Left ventricle myocardium superior (tissue), 1 donor: ENCODE data around the gene PAXX. TPM values are rescaled to one million over a fixed set of nuclear protein-coding genes. Genes with fewer than 3 reads are reported as not detected.
"Not testable (repeated sequence)": the region's sequence is repeated elsewhere in the genome, so short reads cannot be mapped to it uniquely, and the experiment has no call there.

ENCODE experiments used
- ATAC-seq: fragments of 200-7000 bp; cut with Tn5 transposase; one replicate; pipeline ENCODE4 v1.9.1; 2020; ENCODE audit warnings: mild to moderate bottlenecking, moderate library complexity
- DNase-seq: peaks from one replicate; pipeline ENCODE4 v3.0.0-alpha.2; 2020
- intact Hi-C: fragments of 100-400 bp; cut with micrococcal nuclease; formaldehyde crosslinking; loops from one replicate; pipeline ENCODE4 v1.11.0; 2022
- total RNA-seq: library from RNA; stranded (reverse); fragmentation: NEBNext Ultra II Directional; extraction: Animal tissue kit (Norgen Biotek cat#: 25700); gene quantifications from one replicate; pipeline ENCODE4 v1.2.1, GENCODE V29; 2021
- donor health status: DM: no; HTN: yes; CAD: no; lungs with severe emphysema.

The PAXX gene
- total RNA-seq, 1 donor from 2014 or later: 23.9 TPM

- intact Hi-C loops: no loop called here
- DNase-seq (no peak), ATAC-seq (no peak)
Observed at GRCh38 chr9:137025517-137025966, 33.3 kb downstream of the PAXX start.

- ATAC-seq (no peak), DNase-seq (no peak)
- intact Hi-C loops: no loop called here
Observed at GRCh38 chr9:137026384-137026783, 34.2 kb downstream of the PAXX start.

- ATAC-seq: no peak
- DNase-seq: no peak
- intact Hi-C loops: no loop called here
Observed at GRCh38 chr9:137026828-137027227, 34.6 kb downstream of the PAXX start.

GRCh38 chr9:137027369-137028262 lies 35.4 kb downstream of the PAXX start, which contains the start of gene ABCA2:
TSS of gene ABCA2 (minus strand) at chr9:137028237. CDS start at chr9:137028140, 97 bp downstream.
- ATAC-seq: no peak
- DNase-seq: peak; percentile 61
- intact Hi-C loops: no loop called here

GRCh38 chr9:137028263-137029057 lies 36.2 kb downstream of the PAXX start:
- DNase-seq (peak; percentile 90), ATAC-seq (peak; percentile 69)
- intact Hi-C loops: no loop called here

- intact Hi-C loops: no loop called here
Observed at GRCh38 chr9:137029058-137029936, 37.1 kb downstream of the PAXX start.

GRCh38 chr9:137030006-137030405 lies 37.8 kb downstream of the PAXX start:
- intact Hi-C loops: no loop called here
- no peak for ATAC-seq
- no peak for DNase-seq

More at GRCh38 chr9:137029058-137029936, 37.1 kb downstream of the PAXX start:
- DNase-seq (peak; percentile 90), ATAC-seq (peak; percentile 75)

- no peak for DNase-seq
- ATAC-seq: no peak
- intact Hi-C loops: no loop called here
Observed at GRCh38 chr9:137030538-137031527, 38.6 kb downstream of the PAXX start.

GRCh38 chr9:137031904-137032640 lies 39.9 kb downstream of the PAXX start, which contains the start of gene FUT7:
TSS of gene FUT7 (minus strand) at chr9:137032088. CDS start at chr9:137031991, 97 bp downstream.
- DNase-seq (peak; percentile 50), ATAC-seq (no peak)
- intact Hi-C loops: no loop called here

GRCh38 chr9:137032858-137033257 lies 40.6 kb downstream of the PAXX start:
- DNase-seq (peak; percentile 80), ATAC-seq (peak; percentile 22)
- intact Hi-C loops: no loop called here

- ATAC-seq, intact Hi-C loops, DNase-seq: not testable (repeated sequence)
Observed at GRCh38 chr9:137033481-137033880, 41.3 kb downstream of the PAXX start.

- DNase-seq: peak; percentile 68
- ATAC-seq: peak; percentile 9
- intact Hi-C loops: no loop called here
Observed at GRCh38 chr9:137034039-137034708, 42.0 kb downstream of the PAXX start.

- peak; percentile 81 for ATAC-seq
- intact Hi-C loops: no loop called here
- DNase-seq: peak; percentile 86
Observed at GRCh38 chr9:137034709-137035506, 42.7 kb downstream of the PAXX start.

GRCh38 chr9:137035507-137035834 lies 43.2 kb downstream of the PAXX start:
- intact Hi-C loops: no loop called here
- DNase-seq (no peak), ATAC-seq (no peak)

- DNase-seq: no peak
- intact Hi-C loops: no loop called here
- ATAC-seq: no peak
Observed at GRCh38 chr9:137035937-137036336, 43.7 kb downstream of the PAXX start.

GRCh38 chr9:137037035-137037434 lies 44.8 kb downstream of the PAXX start:
- DNase-seq (no peak), ATAC-seq (no peak)
- intact Hi-C loops: no loop called here
